Keratinocyte (primary cell): ENCODE data around the gene GBX2.

Experiments
- EZH2 ChIP-seq: IDR thresholded peaks from one replicate; pipeline ENCODE4 v1.6.1; 2012; ENCODE audit warnings: inconsistent platforms, mild to moderate bottlenecking, low read length, moderate library complexity
- TF ChIP-seq, protein P1 (sequence below), 3 experiments: IDR thresholded peaks in 1 of 3; conservative IDR thresholded peaks in 1 of 3; optimal IDR thresholded peaks in 1 of 3; 2 replicates in 2 of 3; 3 replicates in 1 of 3; pipeline versions ENCODE3 to v1.5.1; 2011; ENCODE audit warnings: low read length in 3 of 3, mild to moderate bottlenecking in 3 of 3, moderate library complexity in 2 of 3, control low read depth in 1 of 3, inconsistent platforms in 1 of 3; ENCODE audit not compliant: insufficient read depth in 2 of 3; ENCODE audit errors: extremely low read depth in 1 of 3

DNA sequence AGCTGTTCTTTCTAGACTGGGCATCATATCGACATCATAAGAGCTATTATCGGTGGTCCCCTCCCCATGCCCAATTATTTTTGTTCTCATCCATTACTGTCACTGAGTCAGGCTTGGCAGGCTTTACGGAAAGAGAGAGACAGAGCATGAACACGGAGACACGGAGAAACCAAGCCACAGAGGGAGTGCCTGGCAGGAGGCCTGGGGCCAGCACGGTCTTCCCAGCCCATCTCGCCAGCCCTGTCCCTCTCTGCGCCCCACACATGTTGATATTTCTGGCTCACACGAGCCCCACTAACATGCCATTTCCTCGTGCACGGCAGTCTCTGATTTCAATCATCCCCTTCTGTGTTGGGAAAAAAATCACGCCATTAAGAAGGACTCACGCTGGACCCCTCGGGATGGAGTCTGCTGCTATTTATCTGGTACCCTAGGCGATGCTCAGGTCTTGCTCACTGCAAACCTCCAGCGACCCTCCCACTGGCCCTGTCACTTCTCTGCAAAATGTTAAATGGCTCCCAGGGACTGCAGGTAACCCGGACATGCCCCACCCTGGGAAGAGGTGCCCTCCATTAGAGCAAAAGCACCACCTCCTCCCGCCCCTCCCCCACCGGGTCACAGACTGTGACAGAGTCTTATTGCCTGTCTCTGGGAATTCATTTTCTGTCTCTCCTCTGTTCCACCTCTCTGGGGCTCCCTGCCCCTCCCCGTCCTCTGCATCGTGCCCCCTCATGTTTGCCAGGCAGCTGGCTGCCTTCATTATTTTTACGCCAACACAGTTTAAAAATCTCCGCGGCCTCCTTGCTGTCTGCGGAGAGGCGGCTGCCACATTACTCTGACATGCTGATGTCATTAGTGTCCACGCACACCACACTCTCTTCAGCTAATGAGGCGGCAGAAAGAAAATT is 40.1 kb upstream of the GBX2 start:
- TF ChIP-seq, protein P1, sequence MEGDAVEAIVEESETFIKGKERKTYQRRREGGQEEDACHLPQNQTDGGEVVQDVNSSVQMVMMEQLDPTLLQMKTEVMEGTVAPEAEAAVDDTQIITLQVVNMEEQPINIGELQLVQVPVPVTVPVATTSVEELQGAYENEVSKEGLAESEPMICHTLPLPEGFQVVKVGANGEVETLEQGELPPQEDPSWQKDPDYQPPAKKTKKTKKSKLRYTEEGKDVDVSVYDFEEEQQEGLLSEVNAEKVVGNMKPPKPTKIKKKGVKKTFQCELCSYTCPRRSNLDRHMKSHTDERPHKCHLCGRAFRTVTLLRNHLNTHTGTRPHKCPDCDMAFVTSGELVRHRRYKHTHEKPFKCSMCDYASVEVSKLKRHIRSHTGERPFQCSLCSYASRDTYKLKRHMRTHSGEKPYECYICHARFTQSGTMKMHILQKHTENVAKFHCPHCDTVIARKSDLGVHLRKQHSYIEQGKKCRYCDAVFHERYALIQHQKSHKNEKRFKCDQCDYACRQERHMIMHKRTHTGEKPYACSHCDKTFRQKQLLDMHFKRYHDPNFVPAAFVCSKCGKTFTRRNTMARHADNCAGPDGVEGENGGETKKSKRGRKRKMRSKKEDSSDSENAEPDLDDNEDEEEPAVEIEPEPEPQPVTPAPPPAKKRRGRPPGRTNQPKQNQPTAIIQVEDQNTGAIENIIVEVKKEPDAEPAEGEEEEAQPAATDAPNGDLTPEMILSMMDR (optimal IDR thresholded peaks at IDR 0.05 in 1 of 3, IDR thresholded peaks at IDR 0.05 in 1 of 3, conservative IDR thresholded peaks at IDR 0.05 in 1 of 3; ENCODE audit: extremely low read depth in 1 of 3, insufficient read depth in 2 of 3, low read length in 3 of 3), result no peak
- TF ChIP-seq EZH2, result no peak
